Sigmoid colon (tissue), 7 donors: ENCODE measurements around the gene DNAH11. TPM values are rescaled to one million over a fixed set of nuclear protein-coding genes. Genes with fewer than 3 reads are reported as not detected.

Source experiments
- DNase-seq: peaks from one replicate; pipeline ENCODE4 v3.0.0-alpha.2; 2019
- H3K27ac ChIP-seq, 4 donors: fragments of 200-600 bp; sonication (generic); one replicate each; pipeline ENCODE4 v1.5.1; 2016 to 2019; ENCODE audit warnings: mild to moderate bottlenecking in 1 of 4
- H3K27me3 ChIP-seq, 3 donors: fragments of 200-600 bp; sonication (generic); one replicate each; pipeline ENCODE4 v1.5.1; 2019; ENCODE audit warnings: mild to moderate bottlenecking in 1 of 3
- H3K36me3 ChIP-seq, 4 donors: fragments of 200-600 bp; sonication (generic); one replicate each; pipeline ENCODE4 v1.5.1; 2016 to 2019
- H3K4me1 ChIP-seq, 4 donors: fragments of 200-600 bp; sonication (generic); one replicate each; pipeline ENCODE4 v1.5.1; 2017 to 2019
- H3K4me3 ChIP-seq, 4 donors: fragments of 200-600 bp; sonication (generic); one replicate each; pipeline ENCODE4 v1.5.1; 2017 to 2019; ENCODE audit warnings: mild to moderate bottlenecking in 2 of 4, moderate library complexity in 1 of 4
- H3K9me3 ChIP-seq, 4 donors: fragments of 200-600 bp in 3 of 4; sonication (generic) in 3 of 4; one replicate each; pipeline versions ENCODE4 v1.5.1 to v1.6.1; 2013 to 2019
- EP300 ChIP-seq, 4 donors: sonication (generic); formaldehyde crosslinking; IDR thresholded peaks; one replicate each; pipeline ENCODE4 v1.6.1; 2017; ENCODE audit warnings: antibody characterized with exemption in 4 of 4
- POLR2A ChIP-seq, 2 donors: fragments of 450-650 bp; IDR thresholded peaks; one replicate each; pipeline ENCODE4 v1.6.1; 2016; ENCODE audit warnings: antibody characterized with exemption in 2 of 2, mild to moderate bottlenecking in 2 of 2, moderate library complexity in 2 of 2
- POLR2AphosphoS5 ChIP-seq, 4 donors: sonication (generic); formaldehyde crosslinking; IDR thresholded peaks; one replicate each; pipeline ENCODE4 v1.6.1; 2017; ENCODE audit warnings: antibody characterized with exemption in 4 of 4
- WGBS, 2 donors: extraction: QIAGEN DNeasy Blood & Tissue Kit; methylation state at CpG; one replicate each; pipeline ENCODE4 v1.1.7; 2013; 5-methylcytosine and 5-hydroxymethylcytosine counted together
- intact Hi-C: fragments of 100-400 bp; cut with DNase I; formaldehyde crosslinking; loops from one replicate; pipeline ENCODE4 v1.15.1; 2023
- polyA plus RNA-seq, 3 donors: library from polyadenylated mRNA; stranded (reverse); fragments of 200-250 nt; gene quantifications; one replicate each; pipeline ENCODE4 v1.2.3, GENCODE V29; 2013
- total RNA-seq, 4 donors: library from RNA; depleted of rRNA; stranded (reverse); fragments of >200 nt; gene quantifications; one replicate each; pipeline ENCODE4 v1.1.0, GENCODE V29; 2016
- TF ChIP-seq, protein P1 (sequence below), 4 experiments: fragments of 450-650 bp in 3 of 4; fragments of 200-600 bp in 1 of 4; IDR thresholded peaks; one replicate each; pipeline ENCODE4 v1.5.1; 2016 to 2019; ENCODE audit warnings: antibody characterized with exemption in 4 of 4, mild to moderate bottlenecking in 3 of 4, moderate library complexity in 2 of 4
- donor health status: healthy with polysubstance abuse.
- donor health status: Bipolar disorder and iron deficiency.
- donor health status: healthy.

DNAH11 gene
- total and polyA plus RNA-seq, 7 donors: under 0.01 to 1.2 (median 0.13) TPM; not detected in 2

DNA sequence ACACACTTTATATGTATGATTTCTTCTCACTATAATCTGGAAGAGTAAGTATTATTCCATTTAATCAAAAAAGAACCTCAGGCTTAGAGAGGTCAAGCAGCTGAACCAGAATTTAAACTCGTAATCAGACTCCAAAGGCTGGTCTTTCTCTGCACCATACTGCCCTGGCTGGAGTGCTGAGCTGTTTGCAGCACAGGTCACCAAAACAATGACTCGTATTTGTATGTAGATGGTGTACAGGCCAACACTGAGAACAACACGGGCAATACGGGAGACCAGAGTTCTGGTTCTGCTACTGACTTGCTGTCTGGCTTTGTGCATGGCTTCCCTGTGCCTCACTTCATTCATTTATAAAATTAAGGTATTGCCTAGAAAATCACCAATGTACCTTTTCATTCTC, 344.9 kb downstream of the DNAH11 start:
- H3K4me1 ChIP-seq: no peaks in the 10 kb centered on the region
- H3K27ac ChIP-seq: no peak overlapping the region
- DNase-seq: no peak
- WGBS, 2 donors: 85 to 89% methylated on average over 4 of the region's 4 CpGs
- intact Hi-C loops: no loop called here
- H3K4me3 ChIP-seq: no peak overlapping the region
- H3K27me3 ChIP-seq: no peaks in the 10 kb centered on the region
- TF ChIP-seq POLR2AphosphoS5 (IDR thresholded peaks at IDR 0.05) (no peak), EP300 (IDR thresholded peaks at IDR 0.05) (no peak), POLR2A (IDR thresholded peaks at IDR 0.05) (no peak)
- TF ChIP-seq, protein P1, sequence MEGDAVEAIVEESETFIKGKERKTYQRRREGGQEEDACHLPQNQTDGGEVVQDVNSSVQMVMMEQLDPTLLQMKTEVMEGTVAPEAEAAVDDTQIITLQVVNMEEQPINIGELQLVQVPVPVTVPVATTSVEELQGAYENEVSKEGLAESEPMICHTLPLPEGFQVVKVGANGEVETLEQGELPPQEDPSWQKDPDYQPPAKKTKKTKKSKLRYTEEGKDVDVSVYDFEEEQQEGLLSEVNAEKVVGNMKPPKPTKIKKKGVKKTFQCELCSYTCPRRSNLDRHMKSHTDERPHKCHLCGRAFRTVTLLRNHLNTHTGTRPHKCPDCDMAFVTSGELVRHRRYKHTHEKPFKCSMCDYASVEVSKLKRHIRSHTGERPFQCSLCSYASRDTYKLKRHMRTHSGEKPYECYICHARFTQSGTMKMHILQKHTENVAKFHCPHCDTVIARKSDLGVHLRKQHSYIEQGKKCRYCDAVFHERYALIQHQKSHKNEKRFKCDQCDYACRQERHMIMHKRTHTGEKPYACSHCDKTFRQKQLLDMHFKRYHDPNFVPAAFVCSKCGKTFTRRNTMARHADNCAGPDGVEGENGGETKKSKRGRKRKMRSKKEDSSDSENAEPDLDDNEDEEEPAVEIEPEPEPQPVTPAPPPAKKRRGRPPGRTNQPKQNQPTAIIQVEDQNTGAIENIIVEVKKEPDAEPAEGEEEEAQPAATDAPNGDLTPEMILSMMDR (IDR thresholded peaks at IDR 0.05): no peak
- no peaks in the 10 kb centered on the region for H3K36me3 ChIP-seq
- no peaks in the 10 kb centered on the region for H3K9me3 ChIP-seq

DNA sequence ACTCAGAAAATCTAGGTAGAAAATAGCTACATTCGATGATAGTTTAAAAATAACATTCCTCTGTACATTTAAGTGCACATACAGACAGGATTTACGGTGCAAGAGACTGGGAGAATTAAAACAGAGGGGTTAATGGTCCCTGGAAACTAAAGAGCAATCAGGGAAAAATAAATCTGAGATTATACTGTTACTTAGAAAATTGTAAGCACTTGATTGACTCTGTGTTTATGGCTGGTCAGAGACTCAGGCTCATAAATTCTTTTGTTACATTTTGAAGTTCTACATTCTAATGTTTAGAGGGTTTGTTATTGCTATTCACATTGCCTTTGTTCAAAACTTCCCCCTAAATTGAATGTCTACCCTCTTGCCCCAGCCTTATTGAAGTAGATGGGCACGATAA, 348.5 kb downstream of the DNAH11 start:
- intact Hi-C loops: no loop called here
- DNase-seq: no peak
- H3K27ac ChIP-seq: no peak overlapping the region
- no peaks in the 10 kb centered on the region for H3K36me3 ChIP-seq
- H3K27me3 ChIP-seq: no peaks in the 10 kb centered on the region
- no peaks in the 10 kb centered on the region for H3K4me1 ChIP-seq
- TF ChIP-seq POLR2AphosphoS5 (IDR thresholded peaks at IDR 0.05) (no peak), EP300 (IDR thresholded peaks at IDR 0.05) (no peak), POLR2A (IDR thresholded peaks at IDR 0.05) (no peak)
- TF ChIP-seq, protein P1 (IDR thresholded peaks at IDR 0.05): no peak
- 78 to 83% methylated on average over 3 of the region's 3 CpGs for WGBS, 2 donors
- H3K4me3 ChIP-seq: no peak overlapping the region
- no peaks in the 10 kb centered on the region for H3K9me3 ChIP-seq

DNA sequence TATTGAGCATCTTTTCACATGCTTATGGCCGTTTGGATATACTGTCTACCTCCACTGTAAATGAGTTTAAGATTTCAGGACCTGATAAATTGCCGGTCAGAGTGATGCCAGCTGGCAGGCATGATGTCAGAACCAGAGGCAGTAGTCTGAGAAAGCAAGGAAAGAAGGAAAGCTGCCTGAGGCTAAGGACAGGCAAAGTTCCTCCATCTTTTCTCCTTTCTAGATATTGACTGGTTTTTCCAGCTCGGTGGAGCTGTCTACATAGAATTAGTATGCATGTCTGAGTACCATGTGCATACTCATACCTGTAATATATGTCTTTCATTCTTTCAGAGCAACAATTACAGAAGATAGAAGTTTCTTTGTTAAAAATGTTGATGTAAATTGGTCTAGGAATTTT, 350.6 kb downstream of the DNAH11 start:
- no peak for TF ChIP-seq POLR2A (IDR thresholded peaks at IDR 0.05)
- TF ChIP-seq EP300 (IDR thresholded peaks at IDR 0.05): no peak
- TF ChIP-seq POLR2AphosphoS5 (IDR thresholded peaks at IDR 0.05): no peak
- TF ChIP-seq, protein P1 (IDR thresholded peaks at IDR 0.05): no peak
- H3K4me3 ChIP-seq: no peak overlapping the region
- H3K9me3 ChIP-seq: no peaks in the 10 kb centered on the region
- no peaks in the 10 kb centered on the region for H3K27me3 ChIP-seq
- no peaks in the 10 kb centered on the region for H3K4me1 ChIP-seq
- no peak for DNase-seq
- WGBS, 2 donors: 90 to 92% methylated on average over 3 of the region's 3 CpGs
- H3K36me3 ChIP-seq: peaks cover 0 to 1% (median under 1%) of the 10 kb centered on the region in 4 donors
- intact Hi-C loops: no loop called here
- no peak overlapping the region for H3K27ac ChIP-seq

DNA sequence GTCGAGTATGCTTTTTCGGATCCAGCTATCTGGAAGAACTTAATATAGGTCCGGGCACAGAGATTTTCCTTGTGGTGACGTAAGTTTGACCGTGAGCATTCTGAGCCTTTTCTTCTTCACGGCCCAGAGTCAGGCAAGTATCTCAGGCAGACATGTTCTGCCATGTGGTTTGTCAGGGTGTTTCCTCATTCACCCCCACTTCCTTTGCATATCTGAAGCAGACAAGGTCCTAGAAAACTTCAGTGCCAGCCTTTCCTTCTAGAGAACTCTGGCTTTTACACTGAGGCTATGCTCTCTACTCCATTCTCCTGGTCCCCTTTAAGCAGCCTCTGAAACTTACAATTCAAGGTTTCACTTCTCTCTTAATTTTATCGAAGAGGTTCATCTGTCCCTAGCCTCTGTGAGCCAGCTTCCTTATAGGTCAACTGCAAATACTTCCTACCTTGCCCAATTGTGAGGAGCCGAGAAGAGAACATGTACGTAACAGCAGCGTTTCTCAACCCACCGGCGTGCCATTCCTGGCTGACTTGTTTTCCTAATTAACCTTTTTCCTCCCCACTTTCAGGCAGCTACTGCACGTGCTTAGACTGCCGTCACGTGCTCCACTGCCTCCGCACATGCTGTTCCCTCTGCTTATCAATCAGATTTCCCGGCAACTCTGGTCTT, 355.6 kb downstream of the DNAH11 start:
- H3K36me3 ChIP-seq: peaks cover 8 to 46% (median 18%) of the 10 kb centered on the region in 4 donors

More for the DNA sequence above, 355.6 kb downstream of the DNAH11 start:
- no peaks in the 10 kb centered on the region for H3K9me3 ChIP-seq
- 70 to 93% methylated on average over 17 of the region's 17 CpGs for WGBS, 2 donors
- no peak overlapping the region for H3K27ac ChIP-seq
- H3K4me1 ChIP-seq: no peaks in the 10 kb centered on the region
- DNase-seq: no peak
- H3K27me3 ChIP-seq: no peaks in the 10 kb centered on the region
- no peak for TF ChIP-seq EP300 (IDR thresholded peaks at IDR 0.05)
- no peak for TF ChIP-seq POLR2A (IDR thresholded peaks at IDR 0.05)
- TF ChIP-seq, protein P1 (IDR thresholded peaks at IDR 0.05): no peak
- TF ChIP-seq POLR2AphosphoS5 (IDR thresholded peaks at IDR 0.05): no peak
- intact Hi-C loops: no loop called here
- no peak overlapping the region for H3K4me3 ChIP-seq
